ENCODE results near the gene CTDNEP1. TPM values are rescaled to one million over a fixed set of nuclear protein-coding genes. Genes with fewer than 3 reads are reported as not detected.
A peak's percentile ranks its signal among the peaks of the same experiment; 100 is the strongest.
"Not testable (repeated sequence)": the region's sequence is repeated elsewhere in the genome, so short reads cannot be mapped to it uniquely, and the experiment has no call there.

Gene CTDNEP1
- total RNA-seq, 1 donor from 2014 or later = 165 TPM

DNA sequence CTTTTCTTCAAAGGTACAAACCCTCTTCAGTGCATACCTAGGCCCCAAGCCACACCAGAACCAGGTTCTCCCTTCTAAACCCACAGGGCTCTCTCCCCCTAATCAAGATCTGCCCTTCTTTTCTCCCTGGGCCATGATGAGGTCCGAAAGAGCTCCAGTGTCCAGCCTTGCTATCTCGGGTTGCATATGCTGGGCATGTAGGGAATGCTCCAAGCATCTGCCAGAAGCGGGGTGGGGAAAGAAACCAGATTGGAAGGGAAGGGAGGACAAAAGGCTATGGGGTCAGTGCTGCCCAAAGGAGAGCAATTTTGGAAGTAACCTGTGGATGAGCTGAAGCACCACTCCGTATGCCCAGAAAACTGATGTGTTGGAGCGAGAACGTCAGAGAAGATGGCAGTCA is 2.3 kb downstream of the CTDNEP1 start:
- peaks cover 47% of the 10 kb centered on the region for H3K4me1 Mint-ChIP-seq
- POLR2A ChIA-PET = interaction anchor here (1.3 to 5.8 kb wide), 2 partner anchors 11 to 35 kb away, joined by 4 to 134 read pairs; partner anchors contain the start of genes DVL2, GABARAP and PHF23
- TF ChIP-seq, protein P1, sequence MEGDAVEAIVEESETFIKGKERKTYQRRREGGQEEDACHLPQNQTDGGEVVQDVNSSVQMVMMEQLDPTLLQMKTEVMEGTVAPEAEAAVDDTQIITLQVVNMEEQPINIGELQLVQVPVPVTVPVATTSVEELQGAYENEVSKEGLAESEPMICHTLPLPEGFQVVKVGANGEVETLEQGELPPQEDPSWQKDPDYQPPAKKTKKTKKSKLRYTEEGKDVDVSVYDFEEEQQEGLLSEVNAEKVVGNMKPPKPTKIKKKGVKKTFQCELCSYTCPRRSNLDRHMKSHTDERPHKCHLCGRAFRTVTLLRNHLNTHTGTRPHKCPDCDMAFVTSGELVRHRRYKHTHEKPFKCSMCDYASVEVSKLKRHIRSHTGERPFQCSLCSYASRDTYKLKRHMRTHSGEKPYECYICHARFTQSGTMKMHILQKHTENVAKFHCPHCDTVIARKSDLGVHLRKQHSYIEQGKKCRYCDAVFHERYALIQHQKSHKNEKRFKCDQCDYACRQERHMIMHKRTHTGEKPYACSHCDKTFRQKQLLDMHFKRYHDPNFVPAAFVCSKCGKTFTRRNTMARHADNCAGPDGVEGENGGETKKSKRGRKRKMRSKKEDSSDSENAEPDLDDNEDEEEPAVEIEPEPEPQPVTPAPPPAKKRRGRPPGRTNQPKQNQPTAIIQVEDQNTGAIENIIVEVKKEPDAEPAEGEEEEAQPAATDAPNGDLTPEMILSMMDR (IDR thresholded peaks at IDR 0.05) = no peak
- H3K27ac Mint-ChIP-seq = no peak overlapping the region
- no peak for ATAC-seq (ENCODE audit: low read depth)
- DNase-seq = no peak
- peak overlapping the region; percentile 98 for H3K4me3 Mint-ChIP-seq
- peaks cover 57% of the 10 kb centered on the region for H3K36me3 Mint-ChIP-seq (ENCODE audit: low read depth)
- CTCF ChIA-PET = interaction anchor here (1.2 kb wide), 1 partner anchor 28 kb away, joined by 3 read pairs; no protein-coding TSS in a partner anchor
- no peaks in the 10 kb centered on the region for H3K9me3 Mint-ChIP-seq
- intact Hi-C loops (cut with micrococcal nuclease) = no loop called here
- H3K27me3 Mint-ChIP-seq = no peaks in the 10 kb centered on the region

DNA sequence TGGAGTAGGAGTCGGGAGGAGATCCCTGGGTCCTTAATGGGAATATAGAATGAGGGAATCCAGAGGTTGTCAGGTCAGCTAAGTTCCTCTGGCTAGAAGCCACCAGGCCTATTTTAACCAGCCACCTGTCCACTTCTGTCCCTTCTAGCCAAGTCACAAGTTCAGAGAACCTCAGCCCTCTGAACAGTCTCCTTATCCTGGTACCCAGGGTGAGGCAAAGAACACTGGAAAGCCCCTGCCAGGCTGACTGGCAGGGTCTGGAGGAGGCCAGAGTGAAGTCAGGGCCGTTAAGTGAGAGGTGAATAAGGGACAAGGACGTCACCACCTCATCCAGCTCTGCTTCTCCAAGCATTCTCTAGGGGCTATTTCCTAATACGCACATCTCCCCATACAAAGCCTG is 2.7 kb downstream of the CTDNEP1 start:
- ATAC-seq (ENCODE audit: low read depth) (no peak), DNase-seq (no peak)
- H3K36me3 Mint-ChIP-seq (ENCODE audit: low read depth) = peaks cover 57% of the 10 kb centered on the region
- intact Hi-C loops (cut with micrococcal nuclease) = no loop called here
- POLR2A ChIA-PET = interaction anchor here (0.8 to 5.8 kb wide), 2 partner anchors 10 to 29 kb away, joined by 3 to 134 read pairs; partner anchors contain the start of genes ACADVL, DLG4, DVL2 and GABARAP
- CTCF ChIA-PET = interaction anchor here (1.2 kb wide), 1 partner anchor 28 kb away, joined by 3 read pairs; no protein-coding TSS in a partner anchor
- peaks cover 44% of the 10 kb centered on the region for H3K4me1 Mint-ChIP-seq
- peak overlapping the region; percentile 4 for H3K27ac Mint-ChIP-seq
- H3K4me3 Mint-ChIP-seq = no peak overlapping the region
- no peaks in the 10 kb centered on the region for H3K9me3 Mint-ChIP-seq
- TF ChIP-seq, protein P1 (IDR thresholded peaks at IDR 0.05) = no peak
- H3K27me3 Mint-ChIP-seq = no peaks in the 10 kb centered on the region

GRCh38 chr17:7246779-7247178 is 4.8 kb downstream of the CTDNEP1 start:
- ChIA-PET POLR2A (no interaction called here), CTCF (no interaction called here)
- Mint-ChIP-seq H3K4me1 (peaks cover 42% of the 10 kb centered on the region), H3K36me3 (ENCODE audit: low read depth) (peaks cover 51% of the 10 kb centered on the region), H3K4me3 (no peak overlapping the region), H3K27ac (peak overlapping the region; percentile 4), H3K27me3 (no peaks in the 10 kb centered on the region), H3K9me3 (no peaks in the 10 kb centered on the region)
- no peak for DNase-seq
- TF ChIP-seq, protein P1 (IDR thresholded peaks at IDR 0.05) = no peak
- ATAC-seq (ENCODE audit: low read depth) = no peak
- intact Hi-C loops (cut with micrococcal nuclease) = no loop called here

- Mint-ChIP-seq H3K36me3 (ENCODE audit: low read depth) (peaks cover 67% of the 10 kb centered on the region), H3K4me1 (peaks cover 42% of the 10 kb centered on the region)
- H3K9me3 Mint-ChIP-seq; ATAC-seq (ENCODE audit: low read depth); H3K27ac Mint-ChIP-seq; CTCF ChIA-PET; DNase-seq; H3K4me3 Mint-ChIP-seq; H3K27me3 Mint-ChIP-seq; intact Hi-C loops (cut with micrococcal nuclease): not testable (repeated sequence)
- POLR2A ChIA-PET = interaction anchor here (1.9 to 15.0 kb wide), 4 partner anchors 9 to 443 kb away, joined by 8 to 245 read pairs (median 15); partner anchors contain the start of genes ACADVL, DLG4, DVL2 and TP53
Observed at GRCh38 chr17:7243838-7244237, 7.7 kb downstream of the CTDNEP1 start.

GRCh38 chr17:7243453-7243729 is 8.1 kb downstream of the CTDNEP1 start:
- Mint-ChIP-seq H3K4me1 (peaks cover 40% of the 10 kb centered on the region), H3K9me3 (no peaks in the 10 kb centered on the region), H3K27ac (peak overlapping the region; percentile 100), H3K36me3 (ENCODE audit: low read depth) (peaks cover 67% of the 10 kb centered on the region), H3K27me3 (no peaks in the 10 kb centered on the region), H3K4me3 (peak overlapping the region; percentile 99)
- TF ChIP-seq, protein P1 (IDR thresholded peaks at IDR 0.05) = no peak
- ChIA-PET CTCF (interaction anchor here (1.3 kb wide), 1 partner anchor 53 kb away, joined by 4 read pairs; no protein-coding TSS in a partner anchor), POLR2A (interaction anchor here (0.8 to 15.0 kb wide), 5 partner anchors 9 to 444 kb away, joined by 3 to 245 read pairs (median 9); partner anchors contain the start of genes ACADVL, DLG4, DVL2 and TP53)
- intact Hi-C loops (cut with micrococcal nuclease) = no loop called here
- ATAC-seq (ENCODE audit: low read depth) (no peak), DNase-seq (no peak)

All from activated B cell treated with CpG ODN at 0.5 μM for 24 hours (primary cell).